K562 (cell line): ENCODE results near the gene ANAPC2. TPM values are rescaled to one million over a fixed set of nuclear protein-coding genes. Genes with fewer than 3 reads are reported as not detected.

Experiments used
- DACH1 ChIP-seq: fragments of 450-650 bp; IDR thresholded peaks from 2 replicates; pipeline ENCODE4 v1.6.1; 2018; ENCODE audit not compliant: partially characterized antibody
- ELF2 ChIP-seq: fragments of 250-450 bp; sonication (Bioruptor Pico); IDR thresholded peaks from 2 replicates; pipeline ENCODE4 v1.5.0; 2021; ENCODE audit warnings: mild to moderate bottlenecking
- EZH2 ChIP-seq: IDR thresholded peaks from 2 replicates; pipeline ENCODE4 v1.6.1; 2012; ENCODE audit warnings: low read depth, mild to moderate bottlenecking, inconsistent platforms, low read length, borderline replicate concordance
- KAT2B ChIP-seq: IDR thresholded peaks from one replicate; pipeline ENCODE4 v1.6.1; 2012; ENCODE audit warnings: low read depth, mild to moderate bottlenecking, control low read depth, inconsistent platforms, low read length, moderate library complexity
- NR2C2 ChIP-seq, 2 experiments: fragments of 200-800 bp in 1 of 2; sonication (Bioruptor generic) in 1 of 2; sonication (generic) in 1 of 2; formaldehyde crosslinking in 1 of 2; IDR thresholded peaks; 2 replicates each; pipeline versions ENCODE4 v1.6.1 to v1.8.0; 2016 to 2022; ENCODE audit warnings: mild to moderate bottlenecking in 1 of 2, missing compliant biosample characterization in 1 of 2, missing genetic modification characterization in 1 of 2, missing genetic modification reagents in 1 of 2
- PPARD ChIP-seq: fragments of 250-450 bp; sonication (Bioruptor Pico); IDR thresholded peaks from 2 replicates; pipeline ENCODE4 v1.8.0; 2022; ENCODE audit warnings: inconsistent platforms, mild to moderate bottlenecking, moderate library complexity
- RBM17 ChIP-seq: fragments of 200-400 bp; formaldehyde crosslinking; IDR thresholded peaks from 2 replicates; pipeline ENCODE4 v1.6.1; 2017; ENCODE audit warnings: low read depth, mild to moderate bottlenecking, low read length, borderline replicate concordance
- RBM22 ChIP-seq: fragments of 200-400 bp; formaldehyde crosslinking; IDR thresholded peaks from 2 replicates; pipeline ENCODE4 v1.6.1; 2018; ENCODE audit warnings: low read length, low read depth; ENCODE audit not compliant: poor library complexity, severe bottlenecking
- RREB1 ChIP-seq: fragments of 250-450 bp; sonication (Bioruptor Pico); IDR thresholded peaks from 2 replicates; pipeline ENCODE4 v1.4.0; 2020
- polyA plus RNA-seq, 8 experiments: library from polyadenylated mRNA; depleted of rRNA in 4 of 8; stranded (reverse) in 5 of 8; unstranded in 3 of 8; fragments of >200 nt; fragmentation: Nextera tagmentation in 2 of 8; fragmentation: Illumina TruSeq in 1 of 8; extraction: Ambion mirVana in 2 of 8; extraction: Trizol in 1 of 8; gene quantifications; 2 replicates each; pipeline versions ENCODE4 v1.2.1 to v1.2.3, GENCODE V29; 2011 to 2014; ENCODE audit warnings: inconsistent platforms in 1 of 8, missing spikeins in 1 of 8
- total RNA-seq, 7 experiments: library from RNA; depleted of rRNA in 6 of 7; stranded (reverse); fragments of >200 nt in 6 of 7; fragmentation: Illumina TruSeq in 2 of 7; extraction: Trizol in 2 of 7; gene quantifications; 2 replicates each; pipeline versions ENCODE4 v1.2.1 to v1.2.3, GENCODE V29; 2011 to 2021; ENCODE audit warnings: low replicate concordance in 1 of 7

The ANAPC2 gene
- total and polyA plus RNA-seq, 9 of the 15 experiments (the other 6 are each of a cell fraction or from before 2014, with no cell fraction given), result 0.11 to 56.5 (median 17.1) TPM; not detected in 1

DNA sequence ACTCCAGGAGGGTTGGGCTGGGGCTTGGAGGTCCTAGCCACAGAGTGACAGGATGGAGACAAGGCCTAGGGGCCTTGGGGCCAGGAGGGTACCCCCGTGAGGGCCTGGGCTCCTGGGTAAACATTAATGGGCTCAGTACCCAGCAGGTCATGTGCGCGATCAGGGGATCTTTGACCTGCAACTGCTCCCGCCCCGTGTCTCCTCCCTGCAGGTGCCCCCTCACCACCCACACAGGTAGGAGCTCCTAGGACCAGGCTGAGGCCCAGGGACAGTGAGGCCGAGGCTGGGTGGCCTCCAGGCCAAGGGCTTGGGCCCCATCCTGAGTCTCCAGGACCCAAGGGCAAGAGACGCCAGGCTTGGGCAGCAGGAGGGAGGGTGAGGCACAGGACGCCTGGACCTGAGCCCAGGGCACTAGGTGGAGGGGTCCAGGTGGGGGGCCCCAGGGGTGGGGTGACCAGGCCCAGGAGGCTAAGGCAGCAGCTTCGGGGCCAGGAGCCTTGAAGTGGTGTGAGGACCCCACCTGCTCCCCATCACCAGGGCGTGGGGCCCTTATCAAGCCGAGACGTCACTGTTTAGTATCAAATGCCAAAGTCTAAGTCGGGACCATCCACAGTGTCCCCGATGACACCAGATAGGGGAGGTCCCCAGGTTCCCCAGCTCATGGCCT lies 42.5 kb upstream of the ANAPC2 start, which contains the start of gene SLC34A3 (continued):
- TF ChIP-seq EZH2 (no peak), NR2C2 (CRISPR knock-in tag; IDR thresholded peaks at IDR 0.05) (no peak), NR2C2 (tag; IDR thresholded peaks at IDR 0.05) (no peak), DACH1 (no peak), RBM22 (no peak), ELF2 (no peak), KAT2B (no peak), RREB1 (CRISPR knock-in tag) (no peak), RBM17 (no peak), PPARD (no peak)
